ENCODE results near the gene NECTIN3. TPM values are rescaled to one million over a fixed set of nuclear protein-coding genes. Genes with fewer than 3 reads are reported as not detected.

NECTIN3 gene
- total and polyA plus RNA-seq, 2 of the 4 experiments (the other 2 are of a cell fraction): 34.7 to 155 TPM

DNA sequence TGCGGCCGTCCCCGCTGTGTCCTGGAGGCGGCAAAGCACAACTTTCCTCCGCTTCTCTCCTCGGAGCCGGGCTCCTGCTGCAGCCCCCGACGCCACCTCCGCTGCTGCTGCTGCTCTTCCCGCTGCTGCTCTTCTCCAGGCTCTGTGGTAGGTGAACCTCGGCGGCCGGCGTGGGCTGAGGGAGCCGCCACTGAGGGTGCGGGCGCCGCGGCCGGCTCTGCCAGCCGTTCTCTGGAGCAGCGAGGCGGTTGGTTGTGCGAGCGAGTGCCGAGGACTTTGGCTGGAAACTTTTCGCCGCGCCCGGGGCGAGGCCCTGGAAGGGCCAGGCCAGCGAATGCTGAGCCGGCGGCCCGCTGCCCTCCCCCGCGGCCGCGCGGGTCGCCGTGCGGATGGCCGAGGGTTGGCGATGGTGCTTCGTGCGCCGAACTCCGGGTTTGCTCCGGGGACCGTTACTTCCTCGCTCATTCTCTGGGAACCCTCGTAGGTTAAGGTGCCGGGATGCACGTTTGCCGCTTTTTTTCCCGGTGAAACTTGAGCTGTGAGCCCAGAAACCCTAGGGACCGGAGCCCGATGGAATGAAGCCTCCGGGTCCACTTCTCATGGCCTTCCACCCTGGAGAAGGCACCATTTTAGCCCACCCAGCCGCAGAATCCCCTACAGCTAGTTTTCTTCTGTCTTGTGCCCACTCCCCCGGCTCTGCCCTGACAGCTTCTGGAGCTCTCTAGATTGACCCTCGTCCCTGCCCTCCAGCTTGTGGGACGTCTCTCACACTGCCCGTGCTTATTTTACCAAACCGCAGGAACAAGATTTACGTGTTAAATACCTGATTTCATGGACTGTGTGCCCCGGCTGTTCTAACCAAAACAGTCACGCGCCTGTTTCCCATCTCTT, 660 bp downstream of the NECTIN3 start:
- H3K9ac ChIP-seq (ENCODE audit: low read depth, low read length): peak overlapping the region; percentile 93
- H2BK15ac ChIP-seq (ENCODE audit: low read depth, low read length): no peak overlapping the region
- H3K23ac ChIP-seq (ENCODE audit: low read depth, low read length): peak overlapping the region; percentile 94
- peak overlapping the region; percentile 79 for H3K4ac ChIP-seq (ENCODE audit: low read depth, low read length)
- H3K4me2 ChIP-seq (ENCODE audit: low read depth, low read length): peak overlapping the region; percentile 88
- peak overlapping the region; percentile 83 for H2AK9ac ChIP-seq (replicated peaks; ENCODE audit: low read depth, low read length, poor library complexity)
- dilution Hi-C loops (cut with HindIII; ENCODE audit: low sequenced_read_pairs, unreplicated experiment): no loop called here
- peaks cover 0 to 18% of the 10 kb centered on the region in 2 experiments; a peak in 3 of 4 replicates for H3K79me1 ChIP-seq (ENCODE audit: low read depth in 1 of 2, low read length in 2 of 2)
- H3K36me3 ChIP-seq (ENCODE audit: control insufficient read depth, insufficient read depth, low read length): no peaks in the 10 kb centered on the region; the same call in 1 of the 2 replicates
- H3K9me1 ChIP-seq (ENCODE audit: insufficient read depth, low read length): no peaks in the 10 kb centered on the region
- peak overlapping the region; percentile 81; the same call in 1 of the 2 replicates for H2AK5ac ChIP-seq (ENCODE audit: low read depth, low read length)
- DNase-seq (peak; percentile 25), ATAC-seq (ENCODE audit: low read depth) (peak; percentile 3)
- POLR2A ChIA-PET (ENCODE audit: unreplicated experiment): interaction anchor here (0.6 kb wide), 2 partner anchors 9 to 117 kb away, joined by 4 to 7 read pairs; no protein-coding TSS in a partner anchor
- WGBS, 2 experiments (ENCODE audit: extremely low coverage in 2 of 2, insufficient read length in 1 of 2): 1% methylated on average over 27 of the region's 71 CpGs; no CpG with 5 or more reads in 1 of the 2 experiments
- H3K4me3 ChIP-seq (ENCODE audit: insufficient read depth, low read depth, low read length): peak overlapping the region; percentile 98
- CTCF ChIA-PET: no interaction called here
- H4K8ac ChIP-seq (ENCODE audit: low read depth in 2 of 2, low read length in 2 of 2): peak overlapping the region; percentile 26 to 61; a peak in 3 of 4 replicates
- intact Hi-C loops (cut with micrococcal nuclease): loop anchor here (2.0 to 10.0 kb wide), 10 partner anchors 267 to 1795 kb away; no protein-coding TSS in a partner anchor
- H3K9me3 ChIP-seq (ENCODE audit: control insufficient read depth, insufficient read depth, low read length): no peaks in the 10 kb centered on the region
- H3K27ac ChIP-seq (ENCODE audit: insufficient read depth, low read length): peak overlapping the region; percentile 88
- peak overlapping the region; percentile 42 for H4K91ac ChIP-seq (ENCODE audit: insufficient read depth, low read depth, low read length)
- no TSS peak for BruUV-seq (replicated peaks)
- H3K14ac ChIP-seq (replicated peaks; ENCODE audit: low read depth, low read length): peak overlapping the region; percentile 96
- peak overlapping the region; percentile 86 for H2AFZ ChIP-seq (replicated peaks; ENCODE audit: low read length, poor library complexity)
- in situ Hi-C loops (cut with MboI; ENCODE audit: low sequenced_read_pairs): loop anchor here (10.0 kb wide), 1 partner anchor 1537 kb away; no protein-coding TSS in a partner anchor
- 0 out of 2 replicates have a peak overlapping the region, but pooled peaks have one; percentile 47 for H4K5ac ChIP-seq (ENCODE audit: low read depth, low read length)
- peaks cover 40% of the 10 kb centered on the region for H4K20me1 ChIP-seq (ENCODE audit: insufficient read depth, low read length)
- peak overlapping the region; percentile 70 for H3K18ac ChIP-seq (ENCODE audit: low read depth, low read length)
- H3K27me3 ChIP-seq (ENCODE audit: control insufficient read depth, insufficient read depth, low read length): no peaks in the 10 kb centered on the region
- H2BK5ac ChIP-seq (ENCODE audit: low read depth, low read length, poor library complexity, severe bottlenecking): peak overlapping the region; percentile 89
- peak overlapping the region; percentile 87 for H3K56ac ChIP-seq (ENCODE audit: extremely low read depth, insufficient read depth, low read length)
- H2BK20ac ChIP-seq (ENCODE audit: low read depth, low read length): 0 out of 2 replicates have a peak overlapping the region, but pooled peaks have one; percentile 49
- H3K4me1 ChIP-seq (ENCODE audit: control insufficient read depth, insufficient read depth, low read length): peaks cover 2% of the 10 kb centered on the region; the same call in 1 of the 2 replicates
- TF ChIP-seq, protein P1, sequence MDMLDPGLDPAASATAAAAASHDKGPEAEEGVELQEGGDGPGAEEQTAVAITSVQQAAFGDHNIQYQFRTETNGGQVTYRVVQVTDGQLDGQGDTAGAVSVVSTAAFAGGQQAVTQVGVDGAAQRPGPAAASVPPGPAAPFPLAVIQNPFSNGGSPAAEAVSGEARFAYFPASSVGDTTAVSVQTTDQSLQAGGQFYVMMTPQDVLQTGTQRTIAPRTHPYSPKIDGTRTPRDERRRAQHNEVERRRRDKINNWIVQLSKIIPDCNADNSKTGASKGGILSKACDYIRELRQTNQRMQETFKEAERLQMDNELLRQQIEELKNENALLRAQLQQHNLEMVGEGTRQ (IDR thresholded peaks at IDR 0.05; ENCODE audit: low read depth, low read length): no peak
- TF ChIP-seq, protein P2, sequence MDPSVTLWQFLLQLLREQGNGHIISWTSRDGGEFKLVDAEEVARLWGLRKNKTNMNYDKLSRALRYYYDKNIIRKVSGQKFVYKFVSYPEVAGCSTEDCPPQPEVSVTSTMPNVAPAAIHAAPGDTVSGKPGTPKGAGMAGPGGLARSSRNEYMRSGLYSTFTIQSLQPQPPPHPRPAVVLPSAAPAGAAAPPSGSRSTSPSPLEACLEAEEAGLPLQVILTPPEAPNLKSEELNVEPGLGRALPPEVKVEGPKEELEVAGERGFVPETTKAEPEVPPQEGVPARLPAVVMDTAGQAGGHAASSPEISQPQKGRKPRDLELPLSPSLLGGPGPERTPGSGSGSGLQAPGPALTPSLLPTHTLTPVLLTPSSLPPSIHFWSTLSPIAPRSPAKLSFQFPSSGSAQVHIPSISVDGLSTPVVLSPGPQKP (IDR thresholded peaks at IDR 0.05; ENCODE audit: borderline replicate concordance, low read depth, low read length): no peak
- TF ChIP-seq CEBPB (IDR thresholded peaks at IDR 0.05; ENCODE audit: low read depth, low read length) (no peak), MAZ (IDR thresholded peaks at IDR 0.05; ENCODE audit: borderline replicate concordance, low read depth, low read length) (no peak), MXI1 (IDR thresholded peaks at IDR 0.05; ENCODE audit: borderline replicate concordance, low read depth, low read length) (no peak), MAFK (IDR thresholded peaks at IDR 0.05; ENCODE audit: low read depth, low read length) (no peak), RFX5 (IDR thresholded peaks at IDR 0.05; ENCODE audit: low read depth, low read length) (no peak), CHD1 (IDR thresholded peaks at IDR 0.05; ENCODE audit: low read depth, low read length) (no peak), BHLHE40 (IDR thresholded peaks at IDR 0.05; ENCODE audit: low read depth, low read length) (no peak), FOS (IDR thresholded peaks at IDR 0.05; ENCODE audit: low read depth, low read length) (no peak), RAD21 (IDR thresholded peaks at IDR 0.05; ENCODE audit: low read length) (no peak)
- TF ChIP-seq, protein P3, sequence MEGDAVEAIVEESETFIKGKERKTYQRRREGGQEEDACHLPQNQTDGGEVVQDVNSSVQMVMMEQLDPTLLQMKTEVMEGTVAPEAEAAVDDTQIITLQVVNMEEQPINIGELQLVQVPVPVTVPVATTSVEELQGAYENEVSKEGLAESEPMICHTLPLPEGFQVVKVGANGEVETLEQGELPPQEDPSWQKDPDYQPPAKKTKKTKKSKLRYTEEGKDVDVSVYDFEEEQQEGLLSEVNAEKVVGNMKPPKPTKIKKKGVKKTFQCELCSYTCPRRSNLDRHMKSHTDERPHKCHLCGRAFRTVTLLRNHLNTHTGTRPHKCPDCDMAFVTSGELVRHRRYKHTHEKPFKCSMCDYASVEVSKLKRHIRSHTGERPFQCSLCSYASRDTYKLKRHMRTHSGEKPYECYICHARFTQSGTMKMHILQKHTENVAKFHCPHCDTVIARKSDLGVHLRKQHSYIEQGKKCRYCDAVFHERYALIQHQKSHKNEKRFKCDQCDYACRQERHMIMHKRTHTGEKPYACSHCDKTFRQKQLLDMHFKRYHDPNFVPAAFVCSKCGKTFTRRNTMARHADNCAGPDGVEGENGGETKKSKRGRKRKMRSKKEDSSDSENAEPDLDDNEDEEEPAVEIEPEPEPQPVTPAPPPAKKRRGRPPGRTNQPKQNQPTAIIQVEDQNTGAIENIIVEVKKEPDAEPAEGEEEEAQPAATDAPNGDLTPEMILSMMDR (conservative IDR thresholded peaks at IDR 0.05; ENCODE audit: low read depth, low read length): no peak
- H2BK120ac ChIP-seq (ENCODE audit: low read depth, low read length): peak overlapping the region; percentile 66

Measured in IMR-90 (cell line).